Liver (tissue), 3 donors: Measurements from ENCODE around the gene CACNA1F.

Source experiments
- CTCF ChIP-seq: fragments of 150-350 bp; IDR thresholded peaks from 2 replicates; pipeline ENCODE4 v1.5.1; 2017; ENCODE audit warnings: improper control_type of control experiment, low read depth, low read length; ENCODE audit not compliant: missing input control
- GABPA ChIP-seq, 2 donors: IDR thresholded peaks in 1 of 2; conservative IDR thresholded peaks in 1 of 2; 2 replicates each; pipeline ENCODE4 v1.6.1; 2016; ENCODE audit warnings: antibody characterized with exemption in 2 of 2, mild to moderate bottlenecking in 1 of 2, moderate library complexity in 1 of 2
- HNF4A ChIP-seq, 2 donors: conservative IDR thresholded peaks; 2 replicates each; pipeline ENCODE4 v1.6.1; 2016; ENCODE audit warnings: antibody characterized with exemption in 2 of 2, mild to moderate bottlenecking in 2 of 2
- MAX ChIP-seq: IDR thresholded peaks from 2 replicates; pipeline ENCODE4 v1.6.1; 2016; ENCODE audit warnings: antibody characterized with exemption
- RAD21 ChIP-seq, 2 donors: IDR thresholded peaks; 2 replicates each; pipeline ENCODE4 v1.6.1; 2016; ENCODE audit warnings: antibody characterized with exemption in 2 of 2, mild to moderate bottlenecking in 2 of 2
- REST ChIP-seq: IDR thresholded peaks from 2 replicates; pipeline ENCODE4 v1.6.1; 2016; ENCODE audit warnings: antibody characterized with exemption, mild to moderate bottlenecking
- RXRA ChIP-seq, 2 donors: IDR thresholded peaks; 2 replicates each; pipeline ENCODE4 v1.6.1; 2017 to 2018; ENCODE audit warnings: antibody characterized with exemption in 2 of 2, mild to moderate bottlenecking in 1 of 2
- donor health status: healthy.
- donor health status: healthy.

- TF ChIP-seq CTCF: no peak
- no peak for TF ChIP-seq RAD21 (IDR thresholded peaks at IDR 0.05)
- no peak for TF ChIP-seq REST
- no peak for TF ChIP-seq MAX
- TF ChIP-seq GABPA (IDR thresholded peaks at IDR 0.05 in 1 of 2, conservative IDR thresholded peaks at IDR 0.05 in 1 of 2): no peak
- no peak for TF ChIP-seq RXRA (IDR thresholded peaks at IDR 0.05)
- no peak for TF ChIP-seq HNF4A (conservative IDR thresholded peaks at IDR 0.05)
Measured at GRCh38 chrX:49270249-49270921, 37.2 kb upstream of the CACNA1F start.
